ENCODE data around the gene CEP70.

CEP70 gene

DNA sequence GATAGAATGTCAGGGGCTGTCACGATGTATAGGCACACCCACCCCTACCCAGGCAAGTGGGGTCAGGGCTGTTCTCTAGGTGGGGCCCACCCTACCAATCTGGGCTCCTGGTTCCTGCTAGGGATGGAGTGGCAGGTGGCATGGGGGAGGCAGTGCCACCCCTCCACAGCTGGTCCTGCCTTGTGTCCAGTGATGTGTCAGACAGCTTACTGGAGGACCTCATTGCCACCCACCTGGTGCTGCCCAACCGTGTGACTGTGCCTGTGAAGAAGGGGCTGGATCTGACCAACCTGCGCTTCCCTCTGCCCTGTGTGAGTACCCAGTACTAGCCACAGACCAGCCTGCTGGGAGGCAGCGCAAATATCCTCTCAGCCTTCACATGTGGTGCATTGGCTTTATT, 132.2 kb downstream of the CEP70 start:
- H3K36me3 ChIP-seq (ENCODE audit: control insufficient read depth in 1 of 2, insufficient read depth in 2 of 2, low read length in 2 of 2) = peaks cover 6 to 11% of the 10 kb centered on the region in 2 experiments
- H4K91ac ChIP-seq (ENCODE audit: low read depth, low read length) = no peak overlapping the region
- no peaks in the 10 kb centered on the region for H3K79me1 ChIP-seq (ENCODE audit: low read length)
- H2BK120ac ChIP-seq (ENCODE audit: insufficient read depth, low read length, poor library complexity) = no peak overlapping the region
- DNase-seq = no peak
- no peak overlapping the region for H2AK5ac ChIP-seq (ENCODE audit: low read length)
- peaks cover 3% of the 10 kb centered on the region for H3K9me3 ChIP-seq (ENCODE audit: insufficient read depth, low read depth, low read length)
- H2BK12ac ChIP-seq (ENCODE audit: low read length) = no peak overlapping the region
- H3K4me1 ChIP-seq (ENCODE audit: control insufficient read depth in 1 of 2, insufficient read depth in 2 of 2, low read length in 2 of 2) = peaks cover 0 to 15% of the 10 kb centered on the region in 2 experiments
- H3K4me2 ChIP-seq (ENCODE audit: low read length) = no peak overlapping the region
- no peak overlapping the region for H4K8ac ChIP-seq (ENCODE audit: low read depth, low read length)
- H2BK5ac ChIP-seq (ENCODE audit: low read depth, low read length, poor library complexity) = no peak overlapping the region
- H3K27ac ChIP-seq (ENCODE audit: low read depth, low read length) = no peak overlapping the region
- no peak overlapping the region for H2AFZ ChIP-seq (ENCODE audit: insufficient read depth, low read length, poor library complexity)
- H3K14ac ChIP-seq (ENCODE audit: low read length) = no peak overlapping the region
- H3K23ac ChIP-seq (ENCODE audit: low read length) = no peak overlapping the region
- WGBS (ENCODE audit: extremely low coverage, insufficient coverage, insufficient read length) = no CpG with 5 or more reads among the region's 4 CpGs
- no peak overlapping the region for H4K12ac ChIP-seq (ENCODE audit: low read depth, low read length)
- no peak overlapping the region for H3K18ac ChIP-seq (ENCODE audit: low read length)
- peak overlapping the region; percentile 6 for H3K4me3 ChIP-seq (ENCODE audit: low read depth, low read length)
- H3K27me3 ChIP-seq (ENCODE audit: insufficient read depth, low read length) = no peaks in the 10 kb centered on the region
- no peaks in the 10 kb centered on the region for H3K79me2 ChIP-seq (ENCODE audit: control insufficient read depth, insufficient read depth, low read length, poor library complexity)
- H3K9ac ChIP-seq (ENCODE audit: low read length) = no peak overlapping the region
- no peak overlapping the region for H3K4ac ChIP-seq (ENCODE audit: low read depth, low read length)

DNA sequence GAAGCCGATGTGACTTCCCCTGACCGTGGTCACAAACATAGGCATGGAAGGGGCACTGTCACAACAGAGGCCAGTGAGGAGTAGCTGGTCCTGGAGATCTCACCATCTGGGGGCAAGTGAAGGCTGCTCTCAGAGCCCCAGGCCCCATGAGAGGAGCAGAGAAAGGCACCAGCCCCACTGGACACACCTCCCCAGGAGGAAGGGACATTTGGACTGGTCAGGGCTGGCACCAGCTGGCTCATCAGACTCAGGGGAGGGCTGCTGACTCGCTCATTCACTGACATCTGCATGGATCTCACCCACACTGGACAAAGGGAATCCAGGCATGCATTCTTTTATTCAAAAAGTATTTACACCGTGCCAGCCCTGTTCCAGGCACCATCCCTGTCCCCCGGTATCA, 132.8 kb downstream of the CEP70 start:
- no peak overlapping the region for H2AK5ac ChIP-seq (ENCODE audit: low read length)
- H3K4ac ChIP-seq (ENCODE audit: low read depth, low read length) = no peak overlapping the region
- H4K12ac ChIP-seq (ENCODE audit: low read depth, low read length) = no peak overlapping the region
- no peaks in the 10 kb centered on the region for H3K27me3 ChIP-seq (ENCODE audit: insufficient read depth, low read length)
- no peak overlapping the region for H2BK12ac ChIP-seq (ENCODE audit: low read length)
- no peak overlapping the region for H3K27ac ChIP-seq (ENCODE audit: low read depth, low read length)
- peaks cover 0 to 16% of the 10 kb centered on the region in 2 experiments for H3K4me1 ChIP-seq (ENCODE audit: control insufficient read depth in 1 of 2, insufficient read depth in 2 of 2, low read length in 2 of 2)
- WGBS (ENCODE audit: extremely low coverage, insufficient coverage, insufficient read length) = no CpG with 5 or more reads among the region's 5 CpGs
- no peak overlapping the region for H3K9ac ChIP-seq (ENCODE audit: low read length)
- no peak overlapping the region for H3K4me2 ChIP-seq (ENCODE audit: low read length)
- no peaks in the 10 kb centered on the region for H3K79me1 ChIP-seq (ENCODE audit: low read length)
- no peak overlapping the region for H4K8ac ChIP-seq (ENCODE audit: low read depth, low read length)
- peak in 1 of 2 donors; percentile 21 for DNase-seq
- no peak overlapping the region for H2BK5ac ChIP-seq (ENCODE audit: low read depth, low read length, poor library complexity)
- no peak overlapping the region for H3K4me3 ChIP-seq (ENCODE audit: low read depth, low read length)
- H2AFZ ChIP-seq (ENCODE audit: insufficient read depth, low read length, poor library complexity) = no peak overlapping the region
- H3K9me3 ChIP-seq (ENCODE audit: insufficient read depth, low read depth, low read length) = peaks cover 3% of the 10 kb centered on the region
- H3K36me3 ChIP-seq (ENCODE audit: control insufficient read depth in 1 of 2, insufficient read depth in 2 of 2, low read length in 2 of 2) = peaks cover 6 to 11% of the 10 kb centered on the region in 2 experiments
- no peak overlapping the region for H3K23ac ChIP-seq (ENCODE audit: low read length)
- no peak overlapping the region for H3K18ac ChIP-seq (ENCODE audit: low read length)
- no peaks in the 10 kb centered on the region for H3K79me2 ChIP-seq (ENCODE audit: control insufficient read depth, insufficient read depth, low read length, poor library complexity)
- no peak overlapping the region for H4K91ac ChIP-seq (ENCODE audit: low read depth, low read length)
- H2BK120ac ChIP-seq (ENCODE audit: insufficient read depth, low read length, poor library complexity) = no peak overlapping the region
- no peak overlapping the region for H3K14ac ChIP-seq (ENCODE audit: low read length)

DNA sequence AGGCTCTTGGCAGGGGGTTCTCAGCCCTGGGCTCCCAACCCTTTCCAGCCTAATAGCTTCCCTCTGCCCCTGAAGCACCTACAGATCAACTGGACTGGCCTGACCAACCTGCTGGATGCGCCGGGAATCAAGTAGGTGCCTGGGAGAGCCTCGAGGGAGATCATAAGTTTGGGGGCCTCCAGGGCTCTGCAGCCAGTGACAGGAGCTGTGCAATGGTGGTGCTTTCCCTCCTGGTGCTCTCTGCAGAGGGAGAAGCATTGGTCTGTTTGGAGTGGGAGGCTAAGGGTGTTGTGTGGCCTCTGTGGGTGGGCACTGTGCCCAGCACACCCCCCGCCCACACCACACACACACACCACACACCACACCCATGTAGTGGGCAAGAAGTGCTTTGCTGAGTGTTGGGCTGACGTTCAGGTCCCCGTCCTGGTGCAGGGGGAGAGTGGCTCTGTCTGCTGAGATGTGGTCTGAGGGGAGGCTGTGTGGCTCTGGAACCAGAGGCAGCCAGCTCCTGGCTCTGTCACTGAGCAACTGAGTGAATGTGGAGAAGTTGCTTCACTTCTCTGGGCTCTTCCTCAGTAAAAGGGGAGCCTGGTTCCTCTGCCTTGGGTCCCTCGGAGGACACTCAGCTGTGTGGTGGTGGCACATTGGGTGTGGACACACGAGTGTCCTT, 133.4 kb downstream of the CEP70 start:
- Histone ChIP-seq H3K18ac (ENCODE audit: low read length) (no peak overlapping the region), H4K12ac (ENCODE audit: low read depth, low read length) (no peak overlapping the region), H2BK12ac (ENCODE audit: low read length) (no peak overlapping the region), H2BK120ac (ENCODE audit: insufficient read depth, low read length, poor library complexity) (no peak overlapping the region), H3K79me1 (ENCODE audit: low read length) (no peaks in the 10 kb centered on the region), H3K14ac (ENCODE audit: low read length) (no peak overlapping the region), H3K4me2 (ENCODE audit: low read length) (no peak overlapping the region), H3K4me1 (ENCODE audit: control insufficient read depth in 1 of 2, insufficient read depth in 2 of 2, low read length in 2 of 2) (peaks cover 0 to 16% of the 10 kb centered on the region in 2 experiments), H2BK5ac (ENCODE audit: low read depth, low read length, poor library complexity) (no peak overlapping the region), H3K23ac (ENCODE audit: low read length) (no peak overlapping the region), H4K8ac (ENCODE audit: low read depth, low read length) (no peak overlapping the region), H3K9ac (ENCODE audit: low read length) (no peak overlapping the region), H3K27ac (ENCODE audit: low read depth, low read length) (no peak overlapping the region), H3K36me3 (ENCODE audit: control insufficient read depth in 1 of 2, insufficient read depth in 2 of 2, low read length in 2 of 2) (peaks cover 6 to 11% of the 10 kb centered on the region in 2 experiments), H3K9me3 (ENCODE audit: insufficient read depth, low read depth, low read length) (peaks cover 3% of the 10 kb centered on the region), H2AFZ (ENCODE audit: insufficient read depth, low read length, poor library complexity) (no peak overlapping the region), H4K91ac (ENCODE audit: low read depth, low read length) (no peak overlapping the region), H3K79me2 (ENCODE audit: control insufficient read depth, insufficient read depth, low read length, poor library complexity) (no peaks in the 10 kb centered on the region), H3K4me3 (ENCODE audit: low read depth, low read length) (no peak overlapping the region), H3K4ac (ENCODE audit: low read depth, low read length) (no peak overlapping the region), H3K27me3 (ENCODE audit: insufficient read depth, low read length) (no peaks in the 10 kb centered on the region), H2AK5ac (ENCODE audit: low read length) (no peak overlapping the region)
- WGBS (ENCODE audit: extremely low coverage, insufficient coverage, insufficient read length) = no CpG with 5 or more reads among the region's 8 CpGs
- no peak for DNase-seq

DNA sequence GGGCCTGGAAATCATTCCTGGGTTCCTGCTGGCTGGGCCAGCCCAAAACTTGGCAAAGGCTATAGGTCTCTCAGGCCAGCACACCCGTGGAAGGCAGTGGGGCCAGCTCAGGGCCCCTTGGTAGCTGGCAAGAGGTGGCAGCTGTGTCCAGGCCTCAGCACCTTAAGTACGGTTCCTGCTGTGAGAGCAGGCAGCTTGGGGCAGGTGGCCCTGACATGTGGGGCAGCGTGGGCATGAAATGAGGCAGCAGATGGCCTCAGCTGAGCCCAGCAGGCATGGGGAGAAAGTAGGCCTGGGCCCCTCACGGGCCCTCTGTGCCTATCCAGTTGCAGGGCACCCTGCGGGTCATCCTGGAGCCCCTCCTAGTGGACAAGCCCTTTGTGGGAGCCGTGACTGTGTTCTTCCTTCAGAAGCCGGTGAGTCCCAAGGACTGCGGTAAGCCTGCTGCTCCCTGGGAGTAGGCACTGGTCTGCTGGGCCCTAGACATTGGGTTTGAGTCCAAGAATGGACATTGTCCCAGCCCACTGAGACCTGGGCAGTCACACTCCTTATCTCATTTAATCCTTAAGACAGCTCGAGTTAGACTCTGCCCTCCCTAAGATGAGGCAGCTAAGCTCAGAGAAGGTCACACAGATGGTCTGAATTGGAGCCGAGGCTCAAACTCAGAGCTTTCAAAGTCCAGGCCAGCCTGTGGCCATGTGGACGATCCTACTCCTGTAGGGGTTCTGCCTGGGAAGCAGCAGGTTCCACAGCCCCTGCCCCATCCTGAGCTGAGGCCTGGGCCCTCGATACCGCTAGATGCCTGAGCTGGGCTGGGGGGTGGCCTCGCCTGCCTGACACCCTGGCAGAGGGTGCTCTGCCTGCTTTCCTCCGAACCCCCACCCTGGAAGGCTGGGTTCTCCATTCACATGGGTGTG, 134.2 kb downstream of the CEP70 start:
- H2AFZ ChIP-seq (ENCODE audit: insufficient read depth, low read length, poor library complexity) = no peak overlapping the region
- H2AK5ac ChIP-seq (ENCODE audit: low read length) = no peak overlapping the region
- no peak overlapping the region for H3K14ac ChIP-seq (ENCODE audit: low read length)
- H3K79me1 ChIP-seq (ENCODE audit: low read length) = no peaks in the 10 kb centered on the region
- H4K12ac ChIP-seq (ENCODE audit: low read depth, low read length) = no peak overlapping the region
- no peak overlapping the region for H2BK120ac ChIP-seq (ENCODE audit: insufficient read depth, low read length, poor library complexity)
- DNase-seq = no peak
- no peaks in the 10 kb centered on the region for H3K79me2 ChIP-seq (ENCODE audit: control insufficient read depth, insufficient read depth, low read length, poor library complexity)
- peaks cover 6 to 8% of the 10 kb centered on the region in 2 experiments for H3K36me3 ChIP-seq (ENCODE audit: control insufficient read depth in 1 of 2, insufficient read depth in 2 of 2, low read length in 2 of 2)
- no peak overlapping the region for H2BK5ac ChIP-seq (ENCODE audit: low read depth, low read length, poor library complexity)
- no peak overlapping the region for H3K23ac ChIP-seq (ENCODE audit: low read length)
- no peak overlapping the region for H2BK12ac ChIP-seq (ENCODE audit: low read length)
- H3K9ac ChIP-seq (ENCODE audit: low read length) = no peak overlapping the region
- H4K91ac ChIP-seq (ENCODE audit: low read depth, low read length) = no peak overlapping the region
- no peak overlapping the region for H3K18ac ChIP-seq (ENCODE audit: low read length)
- H3K9me3 ChIP-seq (ENCODE audit: insufficient read depth, low read depth, low read length) = peaks cover 3% of the 10 kb centered on the region
- no peak overlapping the region for H3K4me3 ChIP-seq (ENCODE audit: low read depth, low read length)
- no peak overlapping the region for H3K27ac ChIP-seq (ENCODE audit: low read depth, low read length)
- H3K27me3 ChIP-seq (ENCODE audit: insufficient read depth, low read length) = no peaks in the 10 kb centered on the region
- H3K4ac ChIP-seq (ENCODE audit: low read depth, low read length) = no peak overlapping the region
- H3K4me1 ChIP-seq (ENCODE audit: control insufficient read depth in 1 of 2, insufficient read depth in 2 of 2, low read length in 2 of 2) = peaks cover 0 to 15% of the 10 kb centered on the region in 2 experiments
- H3K4me2 ChIP-seq (ENCODE audit: low read length) = no peak overlapping the region
- no CpG with 5 or more reads among the region's 15 CpGs for WGBS (ENCODE audit: extremely low coverage, insufficient coverage, insufficient read length)
- no peak overlapping the region for H4K8ac ChIP-seq (ENCODE audit: low read depth, low read length)

All from trophoblast cell (in vitro differentiated cells and primary cell).